HG03139 (cell line): ENCODE results near the gene SLC1A6.
"Not testable (repeated sequence)": the region's sequence is repeated elsewhere in the genome, so short reads cannot be mapped to it uniquely, and the experiment has no call there.

Experiments
- ATAC-seq: cut with Tn5 transposase; IDR thresholded peaks from one replicate; pipeline ENCODE4 v1.9.1; 2021; ENCODE audit not compliant: unreplicated experiment

SLC1A6 gene

GRCh38 chr19:14959263-14959662 is 20.4 kb downstream of the SLC1A6 start:
- no peak for ATAC-seq

- no peak for ATAC-seq
Measured at GRCh38 chr19:14957464-14957863, 22.2 kb downstream of the SLC1A6 start.

- ATAC-seq, result no peak
Measured at GRCh38 chr19:14954071-14954655, 25.5 kb downstream of the SLC1A6 start.

- no peak for ATAC-seq
Measured at GRCh38 chr19:14952767-14953166, 26.9 kb downstream of the SLC1A6 start.

GRCh38 chr19:14950421-14950820 is 29.2 kb downstream of the SLC1A6 start:
- no peak for ATAC-seq

GRCh38 chr19:14949876-14950275 is 29.8 kb downstream of the SLC1A6 start:
- ATAC-seq, result no peak

GRCh38 chr19:14949413-14949812 is 30.3 kb downstream of the SLC1A6 start:
- ATAC-seq, result not testable (repeated sequence)

- ATAC-seq, result no peak
Measured at GRCh38 chr19:14944456-14944855, 35.2 kb downstream of the SLC1A6 start.

GRCh38 chr19:14943601-14944000 is 36.1 kb downstream of the SLC1A6 start:
- ATAC-seq, result no peak

- no peak for ATAC-seq
Measured at GRCh38 chr19:14941189-14941588, 38.5 kb downstream of the SLC1A6 start, which contains the start of gene OR7C2. Gene OR7C2, plus strand, starts transcription at chr19:14941489. Its CDS starts 0 bp downstream, at chr19:14941489.

GRCh38 chr19:14940266-14940665 is 39.4 kb downstream of the SLC1A6 start:
- no peak for ATAC-seq

- ATAC-seq, result no peak
Measured at GRCh38 chr19:14933506-14933905, 46.2 kb downstream of the SLC1A6 start.

- ATAC-seq, result no peak
Measured at GRCh38 chr19:14916848-14917247, 62.8 kb downstream of the SLC1A6 start.

GRCh38 chr19:14915116-14915515 is 64.5 kb downstream of the SLC1A6 start:
- no peak for ATAC-seq

- no peak for ATAC-seq
Measured at GRCh38 chr19:14906711-14907110, 73.0 kb downstream of the SLC1A6 start.

- no peak for ATAC-seq
Measured at GRCh38 chr19:14901675-14902260, 77.9 kb downstream of the SLC1A6 start.
